HG03039 (cell line): ENCODE results near the gene POLR1B.
A peak's percentile ranks its signal among the peaks of the same experiment; 100 is the strongest.
"Not testable (repeated sequence)": the region's sequence is repeated elsewhere in the genome, so short reads cannot be mapped to it uniquely, and the experiment has no call there.

Experiments used
- ATAC-seq: cut with Tn5 transposase; IDR thresholded peaks from one replicate; pipeline ENCODE4 v1.9.1; 2021; ENCODE audit warnings: mild to moderate bottlenecking, moderate library complexity; ENCODE audit not compliant: unreplicated experiment

POLR1B gene

GRCh38 chr2:112541315-112542122, 746 bp upstream of the POLR1B start:
- ATAC-seq: peak; percentile 50

- ATAC-seq: no peak
Measured at GRCh38 chr2:112542984-112543661, 858 bp downstream of the POLR1B start.

- no peak for ATAC-seq
Measured at GRCh38 chr2:112547333-112547732, 5.1 kb downstream of the POLR1B start.

GRCh38 chr2:112548980-112549379, 6.7 kb downstream of the POLR1B start:
- ATAC-seq: no peak

- no peak for ATAC-seq
Measured at GRCh38 chr2:112566104-112566503, 23.8 kb downstream of the POLR1B start.

GRCh38 chr2:112566508-112566907, 24.2 kb downstream of the POLR1B start:
- not testable (repeated sequence) for ATAC-seq

- ATAC-seq: no peak
Measured at GRCh38 chr2:112572005-112572404, 29.7 kb downstream of the POLR1B start.

- no peak for ATAC-seq
Measured at GRCh38 chr2:112577756-112578155, 35.5 kb downstream of the POLR1B start.

- ATAC-seq: no peak
Measured at GRCh38 chr2:112579241-112579640, 37.0 kb downstream of the POLR1B start.

- no peak for ATAC-seq
Measured at GRCh38 chr2:112580084-112580483, 37.8 kb downstream of the POLR1B start.

GRCh38 chr2:112582314-112582746, 40.1 kb downstream of the POLR1B start:
- ATAC-seq: no peak

GRCh38 chr2:112583497-112584133, 41.4 kb downstream of the POLR1B start:
- ATAC-seq: no peak

- ATAC-seq: peak; percentile 81
Measured at GRCh38 chr2:112584134-112584890, 42.0 kb downstream of the POLR1B start, which contains the start of gene CHCHD5. CHCHD5 (plus strand) TSS chr2:112584609; CDS start chr2:112584648, 39 bp downstream.

GRCh38 chr2:112584891-112585250, 42.6 kb downstream of the POLR1B start:
- no peak for ATAC-seq

GRCh38 chr2:112585400-112585799, 43.1 kb downstream of the POLR1B start:
- no peak for ATAC-seq

GRCh38 chr2:112585873-112586464, 43.7 kb downstream of the POLR1B start:
- no peak for ATAC-seq

- ATAC-seq: no peak
Measured at GRCh38 chr2:112588611-112589045, 46.4 kb downstream of the POLR1B start.

GRCh38 chr2:112591413-112591812, 49.1 kb downstream of the POLR1B start:
- no peak for ATAC-seq

GRCh38 chr2:112593736-112594135, 51.5 kb downstream of the POLR1B start:
- ATAC-seq: no peak

GRCh38 chr2:112597537-112598322, 55.5 kb downstream of the POLR1B start:
- ATAC-seq: no peak
